Transverse colon (tissue), 4 donors: Measurements from ENCODE around the gene TNFSF11. TPM values are rescaled to one million over a fixed set of nuclear protein-coding genes. Genes with fewer than 3 reads are reported as not detected.
A peak's percentile ranks its signal among the peaks of the same experiment; 100 is the strongest.

Experiments used
- DNase-seq: peaks from one replicate; pipeline ENCODE4 v3.0.0-alpha.2; 2019
- H3K27ac ChIP-seq, 4 donors: fragments of 200-600 bp; sonication (generic); 2 replicates each; pipeline ENCODE4 v1.5.1; 2016 to 2018; ENCODE audit warnings: inconsistent platforms in 4 of 4
- H3K27me3 ChIP-seq: fragments of 200-600 bp; sonication (generic); 2 replicates; pipeline ENCODE4 v1.5.1; 2017; ENCODE audit warnings: inconsistent platforms
- H3K36me3 ChIP-seq, 4 donors: fragments of 200-600 bp; sonication (generic); 2 replicates each; pipeline ENCODE4 v1.5.1; 2017 to 2019; ENCODE audit warnings: inconsistent platforms in 4 of 4
- H3K4me1 ChIP-seq, 4 donors: fragments of 200-600 bp; sonication (generic); 2 replicates each; pipeline ENCODE4 v1.5.1; 2017 to 2020; ENCODE audit warnings: inconsistent platforms in 4 of 4
- H3K4me3 ChIP-seq, 4 donors: fragments of 200-600 bp; sonication (generic); 1 replicate in 1 of 4; 2 replicates in 3 of 4; pipeline versions ENCODE4 v1.5.1 to v1.6.1; 2017 to 2019; ENCODE audit warnings: inconsistent platforms in 4 of 4
- H3K9me3 ChIP-seq, 2 donors: fragments of 200-600 bp; sonication (generic); 2 replicates each; pipeline ENCODE4 v1.5.1; 2017 to 2019; ENCODE audit warnings: inconsistent platforms in 2 of 2
- EP300 ChIP-seq: sonication (generic); formaldehyde crosslinking; IDR thresholded peaks from one replicate; pipeline ENCODE4 v1.6.1; 2017; ENCODE audit warnings: antibody characterized with exemption, low read depth
- POLR2A ChIP-seq: fragments of 450-650 bp; IDR thresholded peaks from one replicate; pipeline ENCODE4 v1.6.1; 2016; ENCODE audit warnings: antibody characterized with exemption, mild to moderate bottlenecking, moderate library complexity
- POLR2AphosphoS5 ChIP-seq, 3 donors: sonication (generic); formaldehyde crosslinking; IDR thresholded peaks; one replicate each; pipeline ENCODE4 v1.6.1; 2016; ENCODE audit warnings: antibody characterized with exemption in 3 of 3
- WGBS, 2 donors: methylation state at CpG; one replicate each; pipeline ENCODE4 v1.1.5; 2018; ENCODE audit warnings: low coverage in 1 of 2; 5-methylcytosine and 5-hydroxymethylcytosine counted together
- in situ Hi-C, 4 donors: fragments of 200-750 bp; cut with MboI; loops; one replicate each; pipeline versions ENCODE4 v1.15.0 to v1.15.1; 2017; ENCODE audit warnings: low sequenced_read_pairs in 3 of 4, low pct_ligation_motif_present in 1 of 4, low pct_unique_long_range_greater_than_20kb in 1 of 4
- intact Hi-C: fragments of 100-400 bp; cut with DNase I; formaldehyde crosslinking; loops from one replicate; pipeline ENCODE4 v1.15.1; 2023; ENCODE audit warnings: low total_unique reads
- total RNA-seq, 4 donors: library from RNA; depleted of rRNA; stranded (reverse); fragments of >200 nt; gene quantifications; one replicate each; pipeline ENCODE4 v1.1.0, GENCODE V29; 2016
- TF ChIP-seq, protein P1 (sequence below), 5 experiments: fragments of 200-600 bp in 3 of 5; fragments of 450-650 bp in 2 of 5; sonication (generic) in 3 of 5; IDR thresholded peaks; 1 replicate in 2 of 5; 2 replicates in 3 of 5; pipeline ENCODE4 v1.5.1; 2016 to 2017; ENCODE audit warnings: antibody characterized with exemption in 5 of 5, inconsistent platforms in 3 of 5, mild to moderate bottlenecking in 2 of 5, moderate library complexity in 1 of 5

Gene TNFSF11
- total RNA-seq, 4 donors from 2014 or later = 0.79 TPM; not detected in 3

DNA sequence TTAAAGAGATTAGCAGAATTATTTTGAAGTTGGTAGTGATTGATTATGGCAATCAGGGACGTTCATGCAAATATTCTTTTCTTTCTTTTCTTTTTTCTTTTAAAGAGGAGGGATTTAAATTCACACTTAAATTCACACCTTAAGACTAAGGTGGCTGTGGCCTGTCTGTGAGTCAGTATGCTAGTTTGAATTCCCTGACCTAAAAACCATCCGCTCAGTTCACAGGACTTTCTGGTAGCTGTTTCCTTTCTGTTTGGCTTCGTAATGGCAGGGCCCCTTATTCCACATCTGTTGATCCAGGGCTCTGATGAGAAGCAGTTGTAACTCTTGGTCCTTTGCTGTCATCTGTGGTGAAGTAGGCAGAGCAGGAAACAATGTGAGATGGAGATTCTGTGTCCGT is 7.5 kb downstream of the TNFSF11 start:
- no peaks in the 10 kb centered on the region for H3K36me3 ChIP-seq
- H3K4me3 ChIP-seq = no peak overlapping the region
- in situ Hi-C loops (loop anchor here in 2 of 4 donors (25.0 kb wide), 2 partner anchors 556 to 1231 kb away; no protein-coding TSS in a partner anchor), intact Hi-C loops (no loop called here)
- no peak overlapping the region for H3K27ac ChIP-seq
- peaks cover 24% of the 10 kb centered on the region for H3K27me3 ChIP-seq
- H3K9me3 ChIP-seq = no peaks in the 10 kb centered on the region
- TF ChIP-seq POLR2A (no peak), POLR2AphosphoS5 (IDR thresholded peaks at IDR 0.05) (no peak)
- no peak for DNase-seq
- peaks cover 0 to 1% (median 0%) of the 10 kb centered on the region in 4 donors for H3K4me1 ChIP-seq
- 73 to 87% methylated on average over 3 to 4 of the region's 4 CpGs for WGBS, 2 donors

DNA sequence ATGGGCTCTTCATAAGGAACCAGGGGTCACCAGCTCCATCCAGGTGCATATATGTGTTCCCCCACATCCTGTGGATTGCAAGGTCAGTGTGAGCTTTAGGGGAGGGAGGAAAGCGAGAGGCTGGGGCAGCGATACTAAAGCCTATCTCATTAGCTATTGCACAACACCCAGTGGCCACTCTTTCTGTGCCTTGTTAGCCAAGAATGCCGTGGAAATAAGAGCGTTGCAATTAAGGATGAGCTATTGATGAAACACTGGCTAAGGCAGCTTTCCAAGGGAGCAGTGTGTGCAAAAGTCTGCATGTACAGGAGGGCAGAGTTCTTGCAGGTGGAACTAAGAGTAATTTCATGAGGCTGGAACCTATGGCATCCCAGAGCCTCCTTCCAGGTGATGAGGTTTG is 17.6 kb downstream of the TNFSF11 start:
- DNase-seq = no peak
- Histone ChIP-seq H3K4me3 (no peak overlapping the region), H3K4me1 (peaks cover 0 to 14% (median 8%) of the 10 kb centered on the region in 4 donors), H3K9me3 (no peaks in the 10 kb centered on the region), H3K27ac (no peak overlapping the region), H3K27me3 (no peaks in the 10 kb centered on the region), H3K36me3 (no peaks in the 10 kb centered on the region)
- in situ Hi-C loops = loop anchor here in 2 of 4 donors (25.0 kb wide), 2 partner anchors 546 to 1221 kb away; no protein-coding TSS in a partner anchor
- WGBS, 2 donors = 80 to 92% methylated on average over 2 to 4 of the region's 4 CpGs
- no peak for TF ChIP-seq EP300
- TF ChIP-seq, protein P1, sequence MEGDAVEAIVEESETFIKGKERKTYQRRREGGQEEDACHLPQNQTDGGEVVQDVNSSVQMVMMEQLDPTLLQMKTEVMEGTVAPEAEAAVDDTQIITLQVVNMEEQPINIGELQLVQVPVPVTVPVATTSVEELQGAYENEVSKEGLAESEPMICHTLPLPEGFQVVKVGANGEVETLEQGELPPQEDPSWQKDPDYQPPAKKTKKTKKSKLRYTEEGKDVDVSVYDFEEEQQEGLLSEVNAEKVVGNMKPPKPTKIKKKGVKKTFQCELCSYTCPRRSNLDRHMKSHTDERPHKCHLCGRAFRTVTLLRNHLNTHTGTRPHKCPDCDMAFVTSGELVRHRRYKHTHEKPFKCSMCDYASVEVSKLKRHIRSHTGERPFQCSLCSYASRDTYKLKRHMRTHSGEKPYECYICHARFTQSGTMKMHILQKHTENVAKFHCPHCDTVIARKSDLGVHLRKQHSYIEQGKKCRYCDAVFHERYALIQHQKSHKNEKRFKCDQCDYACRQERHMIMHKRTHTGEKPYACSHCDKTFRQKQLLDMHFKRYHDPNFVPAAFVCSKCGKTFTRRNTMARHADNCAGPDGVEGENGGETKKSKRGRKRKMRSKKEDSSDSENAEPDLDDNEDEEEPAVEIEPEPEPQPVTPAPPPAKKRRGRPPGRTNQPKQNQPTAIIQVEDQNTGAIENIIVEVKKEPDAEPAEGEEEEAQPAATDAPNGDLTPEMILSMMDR (IDR thresholded peaks at IDR 0.05) = no peak
- no peak for TF ChIP-seq POLR2A
- TF ChIP-seq POLR2AphosphoS5 (IDR thresholded peaks at IDR 0.05) = no peak
- intact Hi-C loops = no loop called here

DNA sequence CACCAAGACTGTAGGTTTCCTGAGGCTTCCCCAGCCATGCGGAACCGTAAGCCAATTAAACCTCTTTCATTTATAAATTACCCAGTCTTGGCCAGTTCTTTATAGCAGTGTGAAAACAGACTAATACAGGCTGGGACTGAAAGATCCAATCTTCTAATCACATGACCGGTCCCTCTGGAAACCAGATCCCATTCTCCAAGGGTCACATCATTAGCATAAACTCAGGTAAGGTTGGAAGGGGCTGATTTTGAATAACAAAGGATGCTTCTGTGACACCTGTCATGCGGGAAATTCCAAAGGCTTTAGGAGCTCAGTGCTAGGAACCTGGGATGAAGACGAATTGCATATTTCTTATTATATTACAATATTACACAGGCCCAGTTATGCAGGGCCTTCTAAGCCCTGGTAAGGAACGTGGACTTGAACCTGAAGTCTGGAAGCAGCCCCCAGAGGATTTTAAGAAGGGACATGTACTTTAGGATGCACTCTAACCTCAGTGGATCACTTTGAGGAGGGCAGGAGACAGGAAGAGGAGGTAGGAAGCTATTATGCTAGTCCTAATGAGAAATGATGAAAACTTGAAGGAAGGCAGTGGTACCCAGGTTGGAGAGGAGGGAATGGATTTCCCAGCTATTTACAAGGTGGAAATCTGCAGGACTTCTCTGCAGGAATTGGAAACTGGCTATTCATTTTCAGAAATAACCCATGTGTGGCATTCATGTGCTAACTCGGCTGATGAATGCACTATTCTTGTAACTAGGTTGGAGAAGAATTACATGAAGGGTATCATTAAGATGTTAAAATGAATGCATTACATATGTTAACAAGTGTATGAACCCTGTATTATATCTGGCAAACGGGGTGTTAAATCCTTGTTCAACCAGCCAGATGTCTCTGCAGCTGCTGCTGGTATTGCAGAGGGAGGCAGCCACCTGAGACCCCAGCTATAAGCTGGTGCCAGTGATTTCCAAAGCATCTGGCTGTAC is 19.3 kb downstream of the TNFSF11 start:
- H3K9me3 ChIP-seq = no peaks in the 10 kb centered on the region
- H3K4me3 ChIP-seq = no peak overlapping the region
- no peak for TF ChIP-seq POLR2A
- no peak for TF ChIP-seq EP300
- TF ChIP-seq, protein P1 (IDR thresholded peaks at IDR 0.05) = no peak
- no peak for TF ChIP-seq POLR2AphosphoS5 (IDR thresholded peaks at IDR 0.05)
- no peak overlapping the region for H3K27ac ChIP-seq
- H3K4me1 ChIP-seq = peaks cover 0 to 14% (median 8%) of the 10 kb centered on the region in 4 donors
- no peaks in the 10 kb centered on the region for H3K27me3 ChIP-seq
- in situ Hi-C loops = loop anchor here in 2 of 4 donors (25.0 kb wide), 2 partner anchors 544 to 1219 kb away; no protein-coding TSS in a partner anchor
- no peaks in the 10 kb centered on the region for H3K36me3 ChIP-seq
- intact Hi-C loops = no loop called here
- 68 to 79% methylated on average over 4 to 8 of the region's 8 CpGs for WGBS, 2 donors
- DNase-seq = no peak

DNA sequence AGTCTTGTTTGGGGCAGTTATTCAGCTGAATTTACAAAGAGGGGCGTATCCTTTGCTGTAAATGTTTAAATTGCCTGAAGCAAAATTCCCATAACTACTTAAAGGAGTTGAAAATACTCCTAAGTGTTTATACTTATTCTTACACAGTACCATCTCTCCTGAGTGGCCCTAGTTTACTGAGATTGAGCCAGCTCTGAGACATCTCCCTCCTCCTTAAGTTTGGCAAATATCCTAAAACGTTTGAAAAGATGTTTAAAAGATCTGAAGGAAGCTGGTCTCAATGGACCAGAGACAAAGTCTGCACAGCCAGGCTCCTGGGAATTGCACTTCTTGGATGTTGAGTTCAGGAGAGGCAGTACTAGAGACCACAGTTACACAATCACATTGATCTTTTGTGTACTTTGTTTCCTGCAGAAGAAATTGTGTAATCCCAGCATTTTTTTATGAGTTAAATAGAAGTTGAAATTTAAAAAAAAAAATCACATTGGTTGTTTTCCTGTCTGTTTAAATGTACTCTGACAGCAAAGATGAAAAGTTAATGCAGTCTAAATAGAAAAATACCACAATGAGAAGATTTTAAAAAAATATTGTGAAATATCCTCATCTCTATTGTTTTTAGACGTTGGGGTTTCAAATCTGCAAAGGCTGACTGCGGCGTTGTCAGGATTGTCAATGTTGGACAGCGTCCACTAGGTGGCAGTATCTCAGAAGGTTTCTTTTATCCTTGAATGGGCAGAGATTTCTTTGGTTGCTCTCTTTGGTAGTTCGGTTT is 20.7 kb downstream of the TNFSF11 start:
- Histone ChIP-seq H3K4me3 (no peak overlapping the region), H3K27ac (peak overlapping the region; percentile 7 to 25 (median 16)), H3K9me3 (no peaks in the 10 kb centered on the region), H3K4me1 (peaks cover 0 to 14% (median 8%) of the 10 kb centered on the region in 4 donors), H3K27me3 (no peaks in the 10 kb centered on the region), H3K36me3 (no peaks in the 10 kb centered on the region)
- peak; percentile 52 for DNase-seq
- intact Hi-C loops (no loop called here), in situ Hi-C loops (loop anchor here in 2 of 4 donors (25.0 kb wide), 2 partner anchors 543 to 1218 kb away; no protein-coding TSS in a partner anchor)
- WGBS, 2 donors = 7% methylated on average over 7 of the region's 7 CpGs
- TF ChIP-seq, protein P1 (IDR thresholded peaks at IDR 0.05) = peak; percentile 73 to 86 (median 82)
- TF ChIP-seq EP300 (no peak), POLR2A (no peak), POLR2AphosphoS5 (IDR thresholded peaks at IDR 0.05) (peak in 1 of 3 donors; percentile 21)
